GM19043 (cell line): Measurements from ENCODE around the gene FADS3.

Experiments
- ATAC-seq: cut with Tn5 transposase; IDR thresholded peaks from one replicate; pipeline ENCODE4 v1.9.1; 2021; ENCODE audit warnings: low read depth; ENCODE audit not compliant: unreplicated experiment

The FADS3 gene

GRCh38 chr11:61914471-61915171 is 23.3 kb upstream of the FADS3 start:
- no peak for ATAC-seq

DNA sequence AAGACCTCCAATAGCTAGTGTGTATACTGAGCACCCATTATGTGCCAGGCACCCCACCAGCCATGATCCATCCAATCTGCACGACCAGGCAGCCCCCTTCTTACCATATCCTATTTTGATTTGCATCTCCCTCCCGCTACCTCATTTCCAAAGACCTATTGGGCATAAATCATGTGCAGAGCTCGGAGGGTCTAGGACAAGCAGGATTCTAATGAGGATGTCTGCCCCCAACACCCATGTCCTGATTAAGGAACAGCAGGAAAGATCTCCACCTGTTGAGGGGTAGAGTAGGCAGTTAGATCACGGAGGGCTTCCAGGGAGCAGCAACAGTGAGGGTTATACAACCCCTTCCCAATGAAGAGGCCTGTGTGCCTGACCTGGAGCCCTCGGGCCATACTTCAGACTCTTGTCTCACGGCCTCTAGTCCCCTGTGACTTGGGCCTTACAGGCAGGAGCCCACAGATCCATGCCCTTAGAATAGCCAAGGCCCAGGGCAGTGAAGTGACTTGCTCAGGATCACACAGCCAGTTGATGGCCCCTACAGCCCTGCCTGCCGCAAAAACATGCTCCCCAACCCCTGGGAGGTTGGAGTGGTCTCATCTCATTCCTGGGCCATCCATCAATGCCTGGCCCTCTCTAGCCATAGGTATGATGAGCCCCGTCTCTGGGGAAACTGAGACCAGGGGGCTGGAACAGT is 22.5 kb upstream of the FADS3 start:
- no peak for ATAC-seq

DNA sequence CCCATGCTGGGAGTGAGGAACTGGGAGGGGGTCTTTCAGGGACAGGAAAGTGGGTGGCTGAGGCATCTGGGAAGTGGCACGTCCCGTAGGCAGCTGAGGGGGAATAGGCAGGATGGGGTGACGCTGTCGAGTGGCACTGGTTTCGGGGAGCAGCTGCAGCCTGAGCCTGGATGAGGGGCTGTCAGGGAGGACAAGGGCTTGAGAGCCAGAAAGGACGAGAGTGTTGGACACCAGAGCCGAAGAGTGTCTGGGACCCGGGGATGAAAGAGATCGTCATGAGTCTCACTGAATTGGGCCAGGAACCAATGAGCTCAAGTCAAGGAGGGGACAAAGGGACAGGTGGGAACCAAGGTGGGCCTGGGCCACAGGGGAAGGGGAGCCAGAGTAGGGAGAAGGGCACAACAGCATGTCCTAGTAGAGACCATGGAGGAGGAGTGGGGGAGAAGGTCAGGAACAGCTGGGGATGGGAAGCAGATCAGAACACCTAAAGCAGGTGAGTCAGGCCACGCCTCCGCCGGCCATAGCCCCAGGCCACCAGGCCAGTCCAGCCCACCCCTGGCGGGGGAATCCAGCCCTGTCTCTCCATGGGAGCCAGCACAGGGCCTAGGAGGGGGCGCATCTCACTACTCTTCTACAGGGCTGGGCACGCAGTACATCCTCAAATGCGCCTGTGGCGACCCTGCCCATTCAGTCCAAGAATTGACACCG is 21.8 kb upstream of the FADS3 start:
- ATAC-seq = no peak

- ATAC-seq = no peak
These were observed 21.2 kb upstream of the FADS3 start for GRCh38 chr11:61912530-61912898.

GRCh38 chr11:61911701-61912529 is 20.6 kb upstream of the FADS3 start:
- ATAC-seq = no peak

GRCh38 chr11:61911128-61911700 is 19.9 kb upstream of the FADS3 start:
- no peak for ATAC-seq

DNA sequence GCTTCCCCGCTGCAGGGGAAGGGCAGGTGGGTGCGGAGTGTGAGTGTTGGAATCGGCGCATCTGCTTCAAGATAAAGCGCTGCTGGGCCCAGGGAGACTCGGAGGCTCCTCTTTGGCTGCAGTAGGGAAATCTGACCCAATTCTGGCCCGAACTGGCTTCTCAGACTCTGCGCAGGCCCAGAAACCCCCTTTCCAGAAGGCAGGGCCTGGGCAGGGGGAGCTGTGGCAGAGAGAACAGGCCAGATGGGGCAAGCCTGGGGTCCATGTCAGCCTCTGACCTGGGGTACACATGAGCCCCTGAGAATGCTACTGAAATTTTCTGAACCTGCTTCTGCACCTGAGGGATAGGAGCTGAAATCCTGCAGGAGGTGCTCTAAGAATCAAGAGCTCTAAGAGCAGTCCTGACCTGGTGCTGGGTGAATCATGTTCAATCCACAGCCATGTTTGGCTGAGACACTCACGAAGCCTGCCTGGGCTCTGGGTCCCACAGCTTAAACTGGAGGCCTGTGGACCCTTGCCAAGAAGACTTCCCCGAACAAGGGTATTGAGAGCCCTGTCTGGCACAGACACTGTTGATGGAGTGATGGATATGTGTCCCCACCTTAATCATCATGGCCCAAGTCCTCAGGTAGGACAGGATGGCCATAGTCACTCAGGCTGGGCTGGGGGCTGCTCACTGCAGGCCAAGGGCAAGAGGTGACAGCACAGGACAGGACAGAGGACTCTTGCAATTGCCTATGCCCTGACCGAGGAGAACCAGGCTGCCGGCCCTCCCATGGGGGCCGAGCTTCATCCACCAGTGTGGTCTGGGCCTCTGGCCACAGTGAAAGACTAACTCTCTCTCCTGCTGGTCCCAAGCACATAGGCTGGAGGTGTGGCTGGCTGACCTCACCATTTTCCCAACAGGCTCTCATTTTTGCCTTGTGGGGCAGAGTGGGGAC is 19.1 kb upstream of the FADS3 start:
- no peak for ATAC-seq

GRCh38 chr11:61908730-61909316 is 17.5 kb upstream of the FADS3 start:
- ATAC-seq = no peak

GRCh38 chr11:61907871-61908729 is 16.8 kb upstream of the FADS3 start:
- ATAC-seq = no peak

- no peak for ATAC-seq
These were observed 15.9 kb upstream of the FADS3 start for GRCh38 chr11:61907282-61907681.

DNA sequence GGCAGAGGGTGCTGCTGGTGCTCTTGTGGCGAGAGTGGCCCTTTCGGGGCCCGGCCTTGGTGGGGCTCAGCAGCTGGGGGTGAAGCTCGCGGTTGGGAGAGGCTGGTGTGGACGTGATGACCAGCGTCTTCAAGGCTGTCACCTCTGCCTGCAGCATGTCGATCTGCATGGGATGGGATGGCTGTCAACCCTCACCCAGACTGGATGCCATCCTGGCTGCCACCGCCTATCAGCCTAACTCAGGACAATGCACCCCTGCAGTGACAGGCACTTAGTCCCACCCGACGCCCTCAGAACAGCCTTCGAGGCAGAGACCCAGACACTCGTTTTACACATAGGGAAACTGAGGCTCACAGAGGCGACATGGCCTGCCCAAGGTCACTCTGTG is 15.2 kb upstream of the FADS3 start:
- ATAC-seq = no peak

GRCh38 chr11:61905801-61906521 is 14.6 kb upstream of the FADS3 start:
- ATAC-seq = no peak

DNA sequence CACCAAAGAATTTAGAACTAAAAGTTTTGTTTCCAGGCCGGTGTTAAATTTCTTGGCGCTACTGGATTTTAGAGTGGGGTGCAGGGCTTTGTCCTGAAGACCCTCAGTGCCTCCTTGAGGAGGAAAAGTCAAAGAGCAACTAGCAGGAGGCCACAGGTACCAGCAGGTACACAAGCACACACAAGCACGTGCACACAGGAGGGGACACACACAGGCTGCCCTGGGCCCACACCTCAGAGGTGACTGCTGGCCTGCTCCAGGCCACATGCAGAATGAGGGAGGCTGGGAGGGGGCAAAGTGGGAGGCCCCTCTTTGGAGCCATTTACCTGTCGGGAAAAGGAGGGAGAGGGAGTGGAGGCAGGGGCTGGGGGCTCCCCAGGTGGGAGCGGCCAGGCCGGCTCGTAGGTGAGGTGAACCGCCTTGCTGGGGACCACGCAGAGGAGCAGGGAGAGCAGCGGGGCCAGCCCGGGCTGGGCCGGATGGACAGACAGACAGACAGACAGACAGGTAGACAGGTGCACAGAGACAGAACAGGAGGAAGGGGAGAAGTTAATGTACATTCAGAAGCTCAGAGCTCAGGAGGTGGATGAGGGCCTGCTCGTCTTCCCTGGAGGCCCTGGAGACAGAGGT is 13.8 kb upstream of the FADS3 start:
- ATAC-seq = no peak

DNA sequence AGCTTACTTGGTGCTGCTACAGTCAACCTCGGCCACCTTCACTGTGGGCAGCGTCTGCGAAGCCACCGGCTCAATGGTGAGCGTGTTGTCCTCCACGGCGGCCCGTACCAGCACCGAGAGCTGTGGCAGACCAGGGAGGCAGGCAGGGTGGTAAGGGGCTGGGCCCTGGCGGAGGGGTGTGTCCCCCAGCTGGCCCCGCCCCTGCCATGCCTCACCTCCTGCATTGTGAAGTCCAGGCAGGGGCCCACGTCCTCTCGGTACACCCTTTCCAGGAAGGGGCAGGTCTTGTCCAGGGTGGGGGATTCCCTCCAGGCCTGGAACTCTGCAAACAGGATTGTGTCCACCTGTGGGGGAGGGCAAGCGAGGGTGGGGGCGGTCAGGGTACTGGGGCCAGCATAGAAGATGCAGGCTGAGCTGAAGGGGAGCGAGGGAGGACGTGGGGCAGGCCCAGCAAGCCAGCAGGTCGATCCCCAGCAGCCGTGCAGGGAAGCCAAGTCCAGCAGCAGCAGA is 13.2 kb upstream of the FADS3 start:
- no peak for ATAC-seq

- ATAC-seq = no peak
These were observed 12.5 kb upstream of the FADS3 start for GRCh38 chr11:61903845-61904244.

DNA sequence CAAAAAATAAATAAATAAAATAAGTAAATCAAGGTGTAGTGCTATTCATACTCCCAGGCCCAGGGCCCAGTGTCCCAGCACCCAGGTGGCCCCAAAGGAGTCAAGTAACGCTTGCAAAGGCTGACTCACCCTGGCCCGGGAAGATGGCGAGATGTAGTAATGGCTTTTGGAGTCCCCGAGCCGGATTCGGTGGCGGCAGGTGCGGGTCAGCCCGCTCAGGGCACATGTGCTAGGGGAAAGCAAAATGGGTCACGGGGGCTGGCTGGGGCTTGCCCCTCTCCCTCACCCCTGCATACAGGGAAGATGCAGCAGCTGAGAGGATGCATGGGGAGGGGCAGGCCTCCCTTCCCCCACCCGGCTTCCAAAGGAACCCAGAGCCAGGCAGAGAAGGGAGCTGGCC is 11.0 kb upstream of the FADS3 start:
- no peak for ATAC-seq

DNA sequence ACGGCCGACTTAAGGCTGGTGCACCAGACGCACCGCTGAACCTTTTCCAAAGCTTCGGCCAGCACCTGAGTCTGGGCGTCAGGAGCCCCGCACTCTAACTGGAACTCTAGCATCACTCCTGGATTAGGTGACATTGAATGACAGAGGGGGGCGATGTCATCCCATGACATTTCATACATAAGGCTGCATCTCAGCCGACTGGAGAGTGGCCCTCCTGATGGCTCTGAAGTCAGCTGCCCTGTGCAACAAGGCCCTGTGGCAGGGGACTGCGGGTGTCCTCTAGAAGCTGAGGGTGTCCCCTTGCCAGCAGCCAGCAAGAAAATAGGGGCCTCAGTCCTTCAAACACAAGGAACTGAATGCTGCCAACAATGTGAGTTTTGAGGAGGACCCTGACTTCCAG is 10.1 kb upstream of the FADS3 start:
- ATAC-seq = no peak
